DND-41 (cell line): ENCODE results near the gene NYAP2.

Source experiments
- CTCF ChIP-seq: IDR thresholded peaks from 2 replicates; pipeline ENCODE4 v1.5.1; 2012; ENCODE audit warnings: borderline replicate concordance, low read length, moderate library complexity, mild to moderate bottlenecking; ENCODE audit not compliant: poor library complexity, severe bottlenecking; ENCODE audit errors: extremely low read depth
- EZH2 ChIP-seq: IDR thresholded peaks from 3 replicates; pipeline ENCODE4 v1.6.1; 2012; ENCODE audit warnings: borderline replicate concordance, low read depth, mild to moderate bottlenecking, moderate library complexity, low read length, inconsistent platforms; ENCODE audit not compliant: severe bottlenecking

GRCh38 chr2:225678792-225679191 is 279.3 kb downstream of the NYAP2 start:
- no peak for TF ChIP-seq CTCF
- no peak for TF ChIP-seq EZH2
